GM23248 (cell line): ENCODE data around the gene PTPRF. TPM values are rescaled to one million over a fixed set of nuclear protein-coding genes. Genes with fewer than 3 reads are reported as not detected.

Source experiments
- DNase-seq: peaks from one replicate; pipeline ENCODE4 v3.0.0-alpha.2; 2015
- H2AFZ ChIP-seq: fragments of 200-600 bp; sonication (generic); 2 replicates; pipeline ENCODE4 v1.6.1; 2016; ENCODE audit warnings: antibody characterized with exemption
- H3F3A ChIP-seq: fragments of 200-600 bp; sonication (generic); 2 replicates; pipeline ENCODE4 v1.6.1; 2016; ENCODE audit warnings: mild to moderate bottlenecking, antibody characterized with exemption, mixed run types; ENCODE audit not compliant: insufficient read depth
- H3K27ac ChIP-seq: fragments of 200-600 bp; sonication (generic); 2 replicates; pipeline ENCODE4 v1.5.1; 2016; ENCODE audit warnings: mild to moderate bottlenecking
- H3K27me3 ChIP-seq: fragments of 200-600 bp; sonication (generic); replicated peaks from 2 replicates; pipeline ENCODE4 v1.6.1; 2016; ENCODE audit warnings: mild to moderate bottlenecking; ENCODE audit not compliant: insufficient read depth
- H3K36me3 ChIP-seq: fragments of 200-600 bp; sonication (generic); 2 replicates; pipeline ENCODE4 v1.6.1; 2016; ENCODE audit warnings: low read depth, mild to moderate bottlenecking
- H3K4me1 ChIP-seq: fragments of 200-600 bp; sonication (generic); 2 replicates; pipeline ENCODE4 v1.6.1; 2016; ENCODE audit warnings: mild to moderate bottlenecking; ENCODE audit not compliant: insufficient read depth
- H3K4me2 ChIP-seq: fragments of 200-600 bp; sonication (generic); one replicate; pipeline ENCODE4 v1.6.1; 2016; ENCODE audit warnings: mild to moderate bottlenecking; ENCODE audit not compliant: unreplicated experiment
- H3K4me3 ChIP-seq: fragments of 200-600 bp; sonication (generic); 2 replicates; pipeline ENCODE4 v1.5.1; 2016; ENCODE audit warnings: mild to moderate bottlenecking
- H3K79me2 ChIP-seq: fragments of 200-600 bp; sonication (generic); 2 replicates; pipeline ENCODE4 v1.6.1; 2016; ENCODE audit warnings: mild to moderate bottlenecking; ENCODE audit not compliant: insufficient read depth
- H3K9ac ChIP-seq: fragments of 200-600 bp; sonication (generic); 2 replicates; pipeline ENCODE4 v1.6.1; 2016; ENCODE audit warnings: mild to moderate bottlenecking
- H3K9me2 ChIP-seq: fragments of 200-600 bp; sonication (generic); 2 replicates; pipeline ENCODE4 v1.6.1; 2016; ENCODE audit warnings: mixed run types, mild to moderate bottlenecking, moderate library complexity; ENCODE audit not compliant: insufficient read depth
- H3K9me3 ChIP-seq: fragments of 200-600 bp; sonication (generic); one replicate; pipeline ENCODE4 v1.6.1; 2017; ENCODE audit warnings: low read depth
- H4K20me1 ChIP-seq: fragments of 200-600 bp; sonication (generic); 2 replicates; pipeline ENCODE4 v1.6.0; 2016; ENCODE audit not compliant: insufficient read depth
- EZH2 ChIP-seq: fragments of 200-600 bp; sonication (generic); IDR thresholded peaks from 2 replicates; pipeline ENCODE4 v1.6.1; 2018; ENCODE audit warnings: antibody characterized with exemption, mild to moderate bottlenecking; ENCODE audit not compliant: insufficient read depth, poor library complexity, severe bottlenecking
- EZH2phosphoT487 ChIP-seq: fragments of 200-600 bp; sonication (generic); IDR thresholded peaks from 2 replicates; pipeline ENCODE4 v1.6.1; 2018; ENCODE audit warnings: antibody characterized with exemption, moderate library complexity, mild to moderate bottlenecking, low read depth; ENCODE audit not compliant: insufficient read depth
- WGBS, 2 experiments: methylation state at CpG; one replicate each; pipeline ENCODE4 v1.1.6; 2015 to 2017; ENCODE audit warnings: low lambda C conversion rate in 2 of 2, low coverage in 1 of 2; ENCODE audit errors: missing lambda C conversion rate in 2 of 2; 5-methylcytosine and 5-hydroxymethylcytosine counted together
- in situ Hi-C: fragments of 300-500 bp; cut with MboI; formaldehyde crosslinking; loops from 2 replicates; pipeline ENCODE4 v1.15.0; 2020
- polyA plus RNA-seq: library from polyadenylated mRNA; unstranded; fragments of >200 nt; fragmentation: Nextera tagmentation; extraction: Ambion mirVana; gene quantifications from 2 replicates; pipeline ENCODE4 v1.2.1, GENCODE V29; 2016
- total RNA-seq: library from RNA; depleted of rRNA; stranded (reverse); fragments of >200 nt; shearing (Covaris generic); gene quantifications from 2 replicates; pipeline ENCODE4 v1.2.3, GENCODE V29; 2014

The PTPRF gene
- total and polyA plus RNA-seq, 2 experiments from 2014 or later = 14.0 to 15.0 TPM

GRCh38 chr1:43536196-43536863 lies 5.6 kb downstream of the PTPRF start:
- in situ Hi-C loops = loop anchor here (10.0 to 25.0 kb wide), 2 partner anchors 108 to 401 kb away; partner anchors contain the start of genes ARTN and IPO13
- Histone ChIP-seq H3K36me3 (no peaks in the 10 kb centered on the region), H3K27ac (no peak overlapping the region), H3F3A (no peaks in the 10 kb centered on the region), H3K9me3 (no peaks in the 10 kb centered on the region), H2AFZ (no peak overlapping the region), H3K79me2 (peaks cover 3% of the 10 kb centered on the region; the same call in 1 of the 2 replicates), H3K27me3 (no peaks in the 10 kb centered on the region), H3K4me3 (no peak overlapping the region), H3K9me2 (no peaks in the 10 kb centered on the region), H3K4me2 (no peak overlapping the region), H4K20me1 (no peaks in the 10 kb centered on the region), H3K4me1 (peaks cover 4% of the 10 kb centered on the region; the same call in 1 of the 2 replicates), H3K9ac (no peak overlapping the region)
- DNase-seq = no peak
- TF ChIP-seq EZH2 = no peak
- no peak for TF ChIP-seq EZH2phosphoT487
- 87 to 90% methylated on average over 8 of the region's 8 CpGs for WGBS, 2 experiments

GRCh38 chr1:43536864-43537358 lies 6.2 kb downstream of the PTPRF start:
- no peak for TF ChIP-seq EZH2
- no peak for TF ChIP-seq EZH2phosphoT487
- H3K36me3 ChIP-seq = no peaks in the 10 kb centered on the region
- no peak overlapping the region for H3K27ac ChIP-seq
- no peak overlapping the region for H3K4me3 ChIP-seq
- H3K4me1 ChIP-seq = peaks cover 3% of the 10 kb centered on the region; the same call in 1 of the 2 replicates
- no peaks in the 10 kb centered on the region for H3K27me3 ChIP-seq
- peaks cover 3% of the 10 kb centered on the region; the same call in 1 of the 2 replicates for H3K79me2 ChIP-seq
- H3K9ac ChIP-seq = no peak overlapping the region
- H3K9me2 ChIP-seq = no peaks in the 10 kb centered on the region
- H4K20me1 ChIP-seq = no peaks in the 10 kb centered on the region
- no peak overlapping the region for H2AFZ ChIP-seq
- H3K4me2 ChIP-seq = no peak overlapping the region
- in situ Hi-C loops = loop anchor here (10.0 to 25.0 kb wide), 2 partner anchors 108 to 400 kb away; partner anchors contain the start of genes ARTN and IPO13
- no peaks in the 10 kb centered on the region for H3F3A ChIP-seq
- no peaks in the 10 kb centered on the region for H3K9me3 ChIP-seq
- WGBS, 2 experiments = 63 to 71% methylated on average over 11 of the region's 11 CpGs
- DNase-seq = no peak

- H4K20me1 ChIP-seq = no peaks in the 10 kb centered on the region
- H3F3A ChIP-seq = no peaks in the 10 kb centered on the region
- no peaks in the 10 kb centered on the region for H3K27me3 ChIP-seq
- no peaks in the 10 kb centered on the region for H3K79me2 ChIP-seq
- H3K9ac ChIP-seq = no peak overlapping the region
- H3K9me3 ChIP-seq = no peaks in the 10 kb centered on the region
- no peaks in the 10 kb centered on the region for H3K4me1 ChIP-seq
- H3K4me2 ChIP-seq = no peak overlapping the region
- WGBS, 2 experiments = 83 to 84% methylated on average over 9 of the region's 9 CpGs
- H3K36me3 ChIP-seq = no peaks in the 10 kb centered on the region
- in situ Hi-C loops = loop anchor here (10.0 to 25.0 kb wide), 2 partner anchors 107 to 400 kb away; partner anchors contain the start of genes ARTN and IPO13
- H3K27ac ChIP-seq = no peak overlapping the region
- no peak for DNase-seq
- no peaks in the 10 kb centered on the region for H3K9me2 ChIP-seq
- TF ChIP-seq EZH2phosphoT487 = no peak
- no peak for TF ChIP-seq EZH2
- H2AFZ ChIP-seq = no peak overlapping the region
- H3K4me3 ChIP-seq = no peak overlapping the region
Measured at GRCh38 chr1:43537423-43538142, 6.9 kb downstream of the PTPRF start.

GRCh38 chr1:43538143-43538487 lies 7.4 kb downstream of the PTPRF start:
- Histone ChIP-seq H3K4me2 (no peak overlapping the region), H3K27me3 (no peaks in the 10 kb centered on the region), H4K20me1 (no peaks in the 10 kb centered on the region), H3K9me2 (no peaks in the 10 kb centered on the region), H3K27ac (no peak overlapping the region), H3K4me3 (no peak overlapping the region), H3K4me1 (no peaks in the 10 kb centered on the region), H3F3A (no peaks in the 10 kb centered on the region), H3K9ac (no peak overlapping the region), H3K79me2 (no peaks in the 10 kb centered on the region), H3K9me3 (no peaks in the 10 kb centered on the region), H2AFZ (no peak overlapping the region), H3K36me3 (no peaks in the 10 kb centered on the region)
- DNase-seq = no peak
- TF ChIP-seq EZH2phosphoT487 = no peak
- no peak for TF ChIP-seq EZH2
- 97 to 98% methylated on average over 3 of the region's 3 CpGs for WGBS, 2 experiments
- in situ Hi-C loops = loop anchor here (10.0 to 25.0 kb wide), 2 partner anchors 107 to 399 kb away; partner anchors contain the start of genes ARTN and IPO13
